Medulla oblongata (tissue), 1 donor: ENCODE measurements around the gene PGAM1.
"Not testable (repeated sequence)": the region's sequence is repeated elsewhere in the genome, so short reads cannot be mapped to it uniquely, and the experiment has no call there.

Experiments
- DNase-seq: peaks from one replicate; pipeline ENCODE4 v3.0.0-alpha.2; 2015; ENCODE audit errors: extremely low spot score

The PGAM1 gene

GRCh38 chr10:97456686-97457065 is 30.7 kb downstream of the PGAM1 start:
- DNase-seq = no peak

GRCh38 chr10:97459111-97459510 is 33.1 kb downstream of the PGAM1 start:
- DNase-seq = no peak

DNA sequence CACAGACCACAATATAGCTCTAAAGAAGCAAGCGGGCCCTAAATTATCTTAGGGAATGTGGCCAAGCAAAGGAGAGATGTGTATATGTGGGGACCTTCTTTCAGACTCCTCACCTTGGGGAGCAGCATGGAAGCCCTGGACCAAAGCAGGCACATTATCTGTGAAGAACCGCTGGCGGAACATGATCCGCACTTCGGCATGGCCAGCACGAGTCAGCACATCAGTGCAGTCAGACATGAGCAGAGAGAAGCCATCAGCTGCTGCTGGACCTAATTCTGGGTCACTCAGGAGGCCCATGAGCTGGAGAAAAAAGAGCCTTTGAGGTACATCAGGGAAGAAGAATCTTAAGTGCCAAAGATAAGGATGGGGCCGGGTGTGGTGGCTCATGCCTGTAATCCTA is 33.9 kb downstream of the PGAM1 start:
- no peak for DNase-seq

DNA sequence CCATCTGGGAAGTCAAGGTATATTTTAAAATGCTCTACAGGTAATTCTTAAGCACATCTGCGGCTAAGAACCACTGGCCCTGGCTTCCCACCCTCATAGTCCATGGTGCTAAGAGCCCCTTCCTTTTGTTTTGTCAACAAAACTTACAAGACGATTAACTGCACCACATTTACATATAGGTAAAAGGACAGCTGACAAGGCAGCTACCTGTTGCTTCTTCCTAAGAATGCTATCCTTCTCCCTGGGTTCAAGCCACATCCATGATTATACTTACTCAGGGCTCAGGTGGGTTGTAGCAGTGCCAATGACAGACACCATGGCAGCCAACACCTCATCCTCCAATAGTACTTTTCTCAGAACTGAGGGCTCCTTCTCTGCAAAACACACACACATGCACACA is 36.3 kb downstream of the PGAM1 start:
- DNase-seq = no peak

GRCh38 chr10:97463363-97464132 is 37.6 kb downstream of the PGAM1 start:
- DNase-seq = peak; percentile 74

GRCh38 chr10:97464226-97464625 is 38.2 kb downstream of the PGAM1 start:
- DNase-seq = no peak

GRCh38 chr10:97465982-97466381 is 40.0 kb downstream of the PGAM1 start:
- no peak for DNase-seq

DNA sequence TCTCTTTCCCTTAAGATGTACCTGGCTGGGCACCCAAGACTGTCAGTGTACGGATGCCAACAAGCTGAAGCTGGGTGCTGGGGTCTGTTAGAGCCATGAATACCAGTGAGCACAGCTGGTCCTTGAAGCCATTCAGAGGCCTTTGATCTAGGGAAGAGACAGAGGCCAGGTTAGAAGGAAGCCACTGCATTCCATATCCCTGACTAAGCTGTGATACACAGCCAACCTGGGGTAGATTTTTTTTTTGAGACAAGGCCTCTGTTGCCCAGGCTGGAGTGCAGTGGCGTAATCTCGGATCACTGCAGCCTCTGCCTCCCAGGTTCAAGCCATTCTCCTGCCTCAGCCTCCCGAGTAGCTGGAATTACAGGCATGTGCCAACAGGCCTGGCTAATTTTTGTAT is 40.8 kb downstream of the PGAM1 start:
- DNase-seq = no peak

DNA sequence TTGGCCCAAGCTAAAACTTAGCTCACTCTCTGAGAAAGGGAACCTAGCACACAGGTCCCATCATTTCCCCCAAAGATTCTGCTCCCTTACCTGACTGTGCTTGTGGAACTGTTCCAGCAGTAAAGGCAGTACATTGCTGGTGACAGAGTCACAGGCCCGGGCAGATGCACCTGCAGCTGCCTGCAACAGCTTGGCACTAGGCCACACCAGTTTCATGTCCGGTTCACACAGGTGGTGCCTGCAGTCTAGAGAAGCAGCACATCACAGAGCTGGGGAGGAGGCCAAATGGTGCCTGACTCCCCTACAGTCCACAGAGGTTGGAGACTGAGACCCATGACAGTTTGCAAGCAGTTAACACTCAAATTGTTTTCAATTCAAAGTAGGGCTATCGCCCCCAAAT is 42.2 kb downstream of the PGAM1 start:
- DNase-seq = no peak

DNA sequence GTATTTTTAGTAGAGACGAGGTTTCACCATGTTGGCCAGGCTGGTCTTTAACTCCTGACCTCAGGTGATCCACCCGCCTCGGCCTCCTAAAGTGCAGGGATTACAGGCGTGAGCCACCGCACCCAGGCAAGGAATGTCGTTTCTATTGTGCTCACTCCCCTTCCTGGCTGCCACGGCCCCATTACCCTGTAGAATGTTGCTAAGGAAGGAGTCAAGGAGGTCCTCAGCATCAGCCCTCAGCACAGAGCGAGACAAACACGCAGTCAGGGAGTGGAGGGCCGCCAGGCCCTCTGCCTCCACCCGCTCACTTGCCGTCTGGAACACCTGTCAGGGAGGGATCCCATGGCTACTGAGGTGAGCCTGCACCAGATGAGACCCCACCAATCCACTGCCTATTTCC is 42.8 kb downstream of the PGAM1 start:
- DNase-seq = not testable (repeated sequence)

DNA sequence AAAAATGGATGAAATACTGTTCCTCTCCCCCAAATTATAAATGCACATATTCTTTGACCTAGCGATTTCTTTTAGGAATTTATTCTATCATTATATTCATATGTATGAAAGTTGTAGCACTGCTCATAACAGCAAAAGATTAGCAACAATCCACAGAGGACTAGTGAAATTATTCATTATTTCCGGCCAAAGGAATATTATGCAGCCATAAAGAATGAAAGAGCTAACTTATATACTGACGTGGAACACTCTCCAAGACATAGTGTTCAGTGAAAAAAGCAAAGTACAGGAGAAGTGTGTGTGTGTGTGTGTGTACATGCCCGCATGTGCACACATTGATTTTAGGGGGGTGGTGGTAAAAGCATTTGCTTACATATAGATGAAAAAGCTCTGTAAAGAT is 48.9 kb downstream of the PGAM1 start:
- no peak for DNase-seq

DNA sequence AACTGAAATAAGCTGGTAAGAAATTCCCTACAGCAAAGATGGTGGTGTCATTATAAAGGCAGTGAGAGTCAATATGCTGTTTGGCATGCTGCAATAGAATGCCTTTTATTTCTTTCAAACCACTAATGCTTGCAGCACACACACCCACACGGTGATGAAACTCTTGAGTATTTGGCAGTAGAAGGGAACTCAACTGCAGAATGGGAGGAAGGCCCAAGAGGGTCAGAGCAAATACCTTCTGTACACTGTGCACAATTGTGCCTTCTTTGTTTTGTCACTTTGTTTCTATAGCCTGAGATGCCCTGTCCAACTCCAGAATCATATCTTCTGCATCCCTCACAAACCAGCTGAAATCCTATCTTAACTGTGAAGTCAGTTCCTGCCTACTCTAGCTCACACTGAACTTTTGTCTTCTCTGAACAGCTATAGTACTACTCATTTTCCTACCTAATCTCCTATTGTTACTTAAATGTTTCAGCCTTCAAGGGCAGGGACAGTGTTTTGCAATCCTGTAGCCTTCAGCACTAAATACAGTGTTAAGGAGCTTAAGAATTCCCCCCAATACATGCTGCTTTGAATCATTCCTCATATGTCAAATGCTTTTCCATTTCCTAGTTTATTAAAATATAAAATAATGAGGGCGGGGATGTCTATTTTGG is 50.1 kb downstream of the PGAM1 start:
- no peak for DNase-seq

GRCh38 chr10:97479410-97479809 is 53.4 kb downstream of the PGAM1 start:
- not testable (repeated sequence) for DNase-seq

DNA sequence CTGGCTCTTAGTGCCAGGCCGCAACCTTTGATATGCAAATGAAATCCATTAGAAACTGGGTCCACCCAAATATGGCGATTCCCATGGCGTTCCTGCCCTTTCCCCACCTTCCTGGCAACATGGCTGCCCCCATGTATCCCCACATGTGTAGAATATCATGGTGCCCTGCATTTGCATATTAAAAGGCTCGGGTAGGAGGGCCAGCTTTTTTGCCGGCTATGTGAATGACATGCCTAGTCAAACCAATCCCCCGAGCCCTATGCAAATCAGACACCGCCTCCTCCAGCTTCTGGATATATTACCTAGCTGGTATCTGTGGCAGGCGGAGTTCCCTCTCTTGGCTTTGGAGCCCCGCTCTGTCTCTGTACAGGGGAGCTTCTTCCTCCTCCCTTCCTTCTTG is 53.9 kb downstream of the PGAM1 start:
- DNase-seq = no peak

DNA sequence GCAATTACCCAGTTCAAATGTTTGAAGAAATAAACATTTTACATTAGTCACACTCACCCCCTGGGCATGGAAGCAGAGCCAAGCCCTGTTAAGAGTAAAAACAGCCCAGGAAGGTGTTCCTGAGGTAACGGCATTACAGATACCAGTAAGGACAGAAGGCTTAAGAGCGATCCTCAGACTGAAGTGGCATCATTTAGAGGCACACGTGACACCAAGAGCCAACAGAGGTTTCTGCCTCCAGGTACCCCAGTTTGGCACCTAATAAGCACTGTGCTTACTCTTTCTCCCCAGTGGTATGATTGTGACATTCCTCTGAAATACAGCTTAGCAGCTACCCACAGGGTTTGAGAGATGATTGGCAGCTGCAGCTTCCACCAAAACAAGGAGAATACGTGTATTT is 55.1 kb downstream of the PGAM1 start:
- no peak for DNase-seq

DNA sequence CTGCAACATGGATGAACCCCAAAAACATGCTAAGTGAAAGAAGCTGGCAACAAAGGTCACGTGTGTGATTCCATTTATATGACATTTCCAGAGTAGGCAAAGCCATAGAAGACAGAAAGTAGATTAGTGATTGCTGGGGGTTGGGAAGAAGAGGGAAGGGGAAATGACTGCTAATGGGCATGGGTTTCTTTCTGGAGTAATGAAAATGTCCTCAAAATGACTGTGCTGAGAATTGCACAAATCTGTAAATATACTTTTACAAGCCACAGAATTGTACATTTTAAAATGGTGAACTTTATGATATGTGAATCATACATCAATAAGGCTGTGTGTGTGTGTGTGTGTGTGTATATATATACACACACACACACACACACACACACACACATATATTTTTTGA is 56.4 kb downstream of the PGAM1 start:
- DNase-seq = no peak
